HG03571 (cell line): ENCODE data around the gene HSFX1.

Experiments
- ATAC-seq: cut with Tn5 transposase; IDR thresholded peaks from one replicate; pipeline ENCODE4 v1.9.1; 2021; ENCODE audit not compliant: unreplicated experiment

Gene HSFX1

DNA sequence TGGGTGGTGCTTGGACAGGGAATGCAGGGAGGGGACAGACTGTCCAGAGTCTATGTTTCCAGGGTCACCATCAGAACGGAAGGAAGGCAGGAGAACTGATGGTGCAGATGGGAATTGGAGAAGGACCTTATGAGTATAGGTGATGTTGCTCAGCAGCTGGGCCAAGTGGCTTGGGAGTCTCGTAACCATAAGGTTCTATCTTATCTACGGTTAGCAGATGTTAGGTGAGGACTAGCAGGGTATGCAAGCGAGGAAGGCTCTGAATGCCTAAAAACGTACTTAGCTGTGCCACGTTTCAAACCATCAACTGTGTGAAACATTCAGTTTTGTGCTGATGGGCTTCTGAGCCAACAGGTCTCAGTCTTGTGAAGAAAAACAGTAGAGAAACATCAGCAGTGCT is 30.2 kb downstream of the HSFX1 start:
- no peak for ATAC-seq

DNA sequence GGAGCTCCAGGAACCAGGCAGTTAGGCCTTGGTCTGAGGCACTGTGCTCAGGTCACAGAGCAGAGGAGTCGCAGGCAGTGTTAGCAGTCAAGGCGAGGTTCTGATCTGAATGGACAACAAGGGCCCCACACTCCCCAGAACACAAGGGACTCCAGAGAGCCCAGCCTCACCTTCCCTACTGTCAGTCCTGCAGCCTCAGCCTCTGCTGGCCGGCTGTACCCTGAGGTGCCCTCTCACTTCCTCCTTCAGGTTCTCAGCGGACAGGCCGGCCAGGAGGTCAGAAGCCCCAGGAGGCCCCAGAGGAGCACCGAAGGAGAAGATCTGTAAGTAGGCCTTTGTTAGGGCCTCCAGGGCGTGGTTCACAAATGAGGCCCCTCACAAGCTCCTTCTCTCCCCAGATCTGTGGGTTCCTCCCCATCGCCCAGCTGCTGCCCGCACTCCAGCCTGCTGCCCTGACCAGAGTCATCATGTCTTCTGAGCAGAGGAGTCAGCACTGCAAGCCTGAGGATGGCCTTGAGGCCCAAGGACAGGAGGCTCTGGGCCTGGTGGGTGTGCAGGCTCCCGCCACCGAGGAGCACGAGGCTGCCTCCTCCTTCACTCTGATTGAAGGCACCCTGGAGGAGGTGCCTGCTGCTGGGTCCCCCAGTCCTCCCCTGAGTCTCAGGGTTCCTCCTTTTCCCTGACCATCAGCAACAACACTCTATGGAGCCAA is 34.0 kb downstream of the HSFX1 start:
- no peak for ATAC-seq

DNA sequence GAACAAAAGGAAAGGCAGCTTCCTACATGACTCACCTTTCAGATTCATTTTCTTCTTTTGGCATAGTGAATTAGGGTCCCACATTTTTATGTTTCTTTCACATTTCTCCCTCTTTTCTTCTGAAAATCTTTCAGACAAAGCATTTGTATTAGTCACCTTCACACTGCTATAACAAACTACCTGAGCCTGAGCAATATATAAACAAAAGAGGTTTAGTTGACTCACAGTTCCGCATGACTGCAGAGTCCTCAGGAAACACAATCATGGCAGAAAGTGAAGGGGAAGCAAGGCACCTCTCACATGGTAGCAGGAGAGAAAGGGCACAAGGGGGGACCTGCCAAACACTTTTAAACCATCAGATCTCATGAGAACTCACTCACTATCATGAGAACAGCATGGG is 44.8 kb downstream of the HSFX1 start:
- no peak for ATAC-seq

DNA sequence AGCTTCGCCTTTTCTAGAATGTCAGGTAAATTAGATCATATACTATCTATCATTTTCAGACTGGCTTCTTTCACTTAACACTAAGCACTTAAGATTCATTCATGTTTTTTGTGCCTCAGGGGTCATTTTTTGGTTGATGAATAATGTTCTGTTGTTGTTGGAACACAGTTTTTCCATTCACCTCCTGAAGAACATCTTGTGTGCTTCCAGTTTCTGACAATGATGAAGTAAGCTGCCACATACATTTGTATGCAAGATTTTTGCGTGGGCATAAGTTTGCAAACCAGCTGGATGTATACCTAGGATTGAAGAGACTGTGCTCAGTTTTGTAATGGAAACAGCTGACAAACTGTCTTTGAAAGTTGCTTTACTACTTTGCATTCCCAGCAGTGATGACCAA is 45.5 kb downstream of the HSFX1 start:
- no peak for ATAC-seq

DNA sequence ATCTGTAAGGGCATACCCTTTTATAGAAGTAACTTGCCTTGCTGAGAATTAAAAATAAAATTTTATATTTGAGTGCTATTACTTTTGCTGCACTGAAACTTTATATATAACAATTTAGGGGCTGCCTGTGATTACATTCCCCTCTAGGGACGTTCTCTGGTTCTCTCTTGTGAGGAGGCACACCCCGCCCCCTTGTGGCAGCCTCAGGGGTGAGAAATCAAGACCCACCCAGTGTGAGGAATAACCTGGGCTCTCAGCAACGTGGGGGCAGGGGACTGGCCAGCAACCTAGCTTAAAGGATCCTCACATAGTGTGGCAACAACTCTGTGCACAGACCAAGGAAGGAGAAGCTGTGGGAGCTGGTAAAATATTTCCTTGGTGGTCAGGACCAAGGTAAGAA is 51.6 kb downstream of the HSFX1 start:
- ATAC-seq: no peak
